Fibroblast of the aortic adventitia (primary cell): ENCODE data around the gene SOCS7. TPM values are rescaled to one million over a fixed set of nuclear protein-coding genes. Genes with fewer than 3 reads are reported as not detected.
A peak's percentile ranks its signal among the peaks of the same experiment; 100 is the strongest.

Experiments used
- DNase-seq: peaks from one replicate; pipeline ENCODE4 v3.0.0-alpha.2; 2010; ENCODE audit warnings: low read depth
- H3K4me3 ChIP-seq: 2 replicates; pipeline ENCODE4 v1.5.1; 2011; ENCODE audit warnings: low read depth, mild to moderate bottlenecking, control low read depth, low read length, moderate library complexity
- CTCF ChIP-seq: IDR thresholded peaks from 2 replicates; pipeline ENCODE4 v1.5.1; 2011; ENCODE audit warnings: mild to moderate bottlenecking, low read length, control low read depth, inconsistent platforms; ENCODE audit not compliant: insufficient read depth
- total RNA-seq: library from RNA; depleted of rRNA; stranded (reverse); fragments of >200 nt; gene quantifications from 2 replicates; pipeline ENCODE4 v1.2.3, GENCODE V29; 2012; ENCODE audit warnings: low replicate concordance

The SOCS7 gene
- total RNA-seq, 1 donor: 11.7 TPM

GRCh38 chr17:38410201-38410600, 58.6 kb downstream of the SOCS7 start:
- no peak overlapping the region for H3K4me3 ChIP-seq
- no peak for TF ChIP-seq CTCF
- no peak for DNase-seq

GRCh38 chr17:38415250-38416194, 63.9 kb downstream of the SOCS7 start:
- peak overlapping the region; percentile 53 for H3K4me3 ChIP-seq
- TF ChIP-seq CTCF: no peak
- peak; percentile 77 for DNase-seq

- TF ChIP-seq CTCF: no peak
- no peak for DNase-seq
- H3K4me3 ChIP-seq: no peak overlapping the region
These were observed 65.2 kb downstream of the SOCS7 start for GRCh38 chr17:38416840-38417209.

GRCh38 chr17:38417210-38417951, 65.7 kb downstream of the SOCS7 start:
- no peak for DNase-seq
- no peak overlapping the region for H3K4me3 ChIP-seq
- TF ChIP-seq CTCF: no peak

GRCh38 chr17:38418062-38418692, 66.5 kb downstream of the SOCS7 start:
- TF ChIP-seq CTCF: no peak
- DNase-seq: no peak

GRCh38 chr17:38418693-38419507, 67.3 kb downstream of the SOCS7 start:
- peak overlapping the region; percentile 31 for H3K4me3 ChIP-seq
- no peak for TF ChIP-seq CTCF
- DNase-seq: no peak

More at GRCh38 chr17:38418062-38418692, 66.5 kb downstream of the SOCS7 start:
- H3K4me3 ChIP-seq: no peak overlapping the region
